Left lung (tissue), 10 donors: Measurements from ENCODE around the gene CD3E. TPM values are rescaled to one million over a fixed set of nuclear protein-coding genes. Genes with fewer than 3 reads are reported as not detected.
A peak's percentile ranks its signal among the peaks of the same experiment; 100 is the strongest.

Experiments used
- ATAC-seq: fragments of 200-7000 bp; cut with Tn5 transposase; one replicate; pipeline ENCODE4 v1.9.1; 2020; ENCODE audit warnings: moderate library complexity
- DNase-seq, 4 donors: peaks; one replicate each; pipeline ENCODE4 v3.0.0-alpha.2; 2013 to 2020
- H3K27ac ChIP-seq, 2 donors: fragments of 200-600 bp; sonication (generic) in 1 of 2; one replicate each; pipeline versions ENCODE4 v1.5.0 to v1.8.0; 2020 to 2021
- H3K27me3 ChIP-seq, 2 donors: fragments of 200-600 bp; sonication (generic) in 1 of 2; one replicate each; pipeline versions ENCODE4 v1.5.0 to v1.8.0; 2020 to 2021
- H3K36me3 ChIP-seq, 2 donors: fragments of 200-600 bp; sonication (generic) in 1 of 2; one replicate each; pipeline versions ENCODE4 v1.5.0 to v1.8.0; 2020 to 2021
- H3K4me1 ChIP-seq, 2 donors: fragments of 200-600 bp; one replicate each; pipeline ENCODE4 v1.8.0; 2021
- H3K4me3 ChIP-seq, 2 donors: fragments of 200-600 bp; sonication (generic) in 1 of 2; one replicate each; pipeline versions ENCODE4 v1.5.0 to v1.8.0; 2020 to 2021; ENCODE audit warnings: mild to moderate bottlenecking in 1 of 2
- H3K9me3 ChIP-seq, 2 donors: fragments of 200-600 bp; sonication (generic) in 1 of 2; one replicate each; pipeline versions ENCODE4 v1.5.0 to v1.8.0; 2020 to 2021
- CTCF ChIP-seq, 2 donors: fragments of 200-600 bp; sonication (generic) in 1 of 2; IDR thresholded peaks; one replicate each; pipeline versions ENCODE4 v1.5.0 to v1.8.0; 2021; ENCODE audit warnings: antibody characterized with exemption in 2 of 2
- intact Hi-C, 2 donors: fragments of 100-400 bp; cut with DNase I; formaldehyde crosslinking; loops; one replicate each; pipeline versions ENCODE4 v1.11.2 to v1.14.2; 2022
- polyA plus RNA-seq, 6 donors: library from polyadenylated mRNA; unstranded; fragments of 120-200 nt; gene quantifications; one replicate each; pipeline ENCODE4 v1.2.1, GENCODE V29; 2013; ENCODE audit not compliant: insufficient read length in 6 of 6
- total RNA-seq, 2 donors: library from RNA; stranded (reverse); fragmentation: NEBNext Ultra II Directional; extraction: Animal tissue kit (Norgen Biotek cat#: 25700); gene quantifications; one replicate each; pipeline ENCODE4 v1.2.1, GENCODE V29; 2021
- donor health status: DM: no; HTN: yes; CAD: no.
- donor health status: DM: no; HTN: no; CAD: no.

The CD3E gene
- total and polyA plus RNA-seq, 8 donors, result 0.95 to 10.5 (median 2.1) TPM

- Histone ChIP-seq H3K36me3 (no peaks in the 10 kb centered on the region), H3K9me3 (no peaks in the 10 kb centered on the region), H3K27ac (peak overlapping the region; percentile 39 to 59), H3K4me3 (no peak overlapping the region), H3K27me3 (peaks cover 0 to 4% of the 10 kb centered on the region in 2 donors), H3K4me1 (peaks cover 33 to 65% of the 10 kb centered on the region in 2 donors)
- intact Hi-C loops, result no loop called here
- no peak for DNase-seq
- no peak for TF ChIP-seq CTCF (IDR thresholded peaks at IDR 0.05)
- peak; percentile 39 for ATAC-seq
These were observed 14.8 kb downstream of the CD3E start for GRCh38 chr11:118319337-118319707.

GRCh38 chr11:118320515-118320914, 16.0 kb downstream of the CD3E start:
- no peaks in the 10 kb centered on the region for H3K36me3 ChIP-seq
- H3K9me3 ChIP-seq, result no peaks in the 10 kb centered on the region
- intact Hi-C loops, result no loop called here
- no peak overlapping the region for H3K4me3 ChIP-seq
- no peak for ATAC-seq
- no peak for DNase-seq
- peaks cover 27 to 59% of the 10 kb centered on the region in 2 donors for H3K4me1 ChIP-seq
- no peak overlapping the region for H3K27ac ChIP-seq
- H3K27me3 ChIP-seq, result no peaks in the 10 kb centered on the region
- no peak for TF ChIP-seq CTCF (IDR thresholded peaks at IDR 0.05)

- no peak overlapping the region for H3K4me3 ChIP-seq
- H3K27ac ChIP-seq, result no peak overlapping the region
- no peaks in the 10 kb centered on the region for H3K9me3 ChIP-seq
- no peak for TF ChIP-seq CTCF (IDR thresholded peaks at IDR 0.05)
- DNase-seq, result no peak
- H3K4me1 ChIP-seq, result peaks cover 18 to 49% of the 10 kb centered on the region in 2 donors
- peak; percentile 7 for ATAC-seq
- intact Hi-C loops, result no loop called here
- no peaks in the 10 kb centered on the region for H3K27me3 ChIP-seq
- H3K36me3 ChIP-seq, result no peaks in the 10 kb centered on the region
These were observed 17.0 kb downstream of the CD3E start for GRCh38 chr11:118321386-118322082.

- H3K36me3 ChIP-seq, result no peaks in the 10 kb centered on the region
- H3K4me3 ChIP-seq, result no peak overlapping the region
- no peak for ATAC-seq
- H3K9me3 ChIP-seq, result no peaks in the 10 kb centered on the region
- no peak for TF ChIP-seq CTCF (IDR thresholded peaks at IDR 0.05)
- DNase-seq, result no peak
- H3K4me1 ChIP-seq, result peaks cover 12 to 37% of the 10 kb centered on the region in 2 donors
- H3K27me3 ChIP-seq, result no peaks in the 10 kb centered on the region
- no peak overlapping the region for H3K27ac ChIP-seq
- intact Hi-C loops, result no loop called here
These were observed 18.2 kb downstream of the CD3E start for GRCh38 chr11:118322721-118323120.

GRCh38 chr11:118325283-118325682, 20.8 kb downstream of the CD3E start:
- intact Hi-C loops, result no loop called here

More at GRCh38 chr11:118325283-118325682, 20.8 kb downstream of the CD3E start:
- TF ChIP-seq CTCF (IDR thresholded peaks at IDR 0.05), result no peak
- H3K36me3 ChIP-seq, result no peaks in the 10 kb centered on the region
- DNase-seq (no peak), ATAC-seq (no peak)
- no peaks in the 10 kb centered on the region for H3K9me3 ChIP-seq
- no peak overlapping the region for H3K27ac ChIP-seq
- H3K27me3 ChIP-seq, result no peaks in the 10 kb centered on the region
- peaks cover 0 to 11% of the 10 kb centered on the region in 2 donors for H3K4me1 ChIP-seq
- no peak overlapping the region for H3K4me3 ChIP-seq
